Common myeloid progenitor, CD34-positive (primary cell): Measurements from ENCODE around the gene FTCD.
"Not testable (repeated sequence)": the region's sequence is repeated elsewhere in the genome, so short reads cannot be mapped to it uniquely, and the experiment has no call there.

ENCODE experiments used
- CTCF ChIA-PET: fragments of 350-600 bp; sonication (Branson Sonifier 250); formaldehyde crosslinking; loops from one replicate; lab custom pipeline; 2021; ENCODE audit warnings: antibody characterized with exemption; lab: Charles Lee
- POLR2A ChIA-PET: fragments of 350-600 bp; sonication (Branson Sonifier 250); formaldehyde crosslinking; loops from one replicate; lab custom pipeline; 2021; ENCODE audit warnings: antibody characterized with exemption; lab: Charles Lee
- DNase-seq, 3 donors: peaks; one replicate each; pipeline versions ENCODE4 v3.0.0 to v3.0.0-alpha.2; 2013
- H3K27ac ChIP-seq, 2 experiments: 1 replicate in 1 of 2; 2 replicates in 1 of 2; pipeline ENCODE4 v1.7.0; 2013; ENCODE audit warnings: inconsistent platforms in 2 of 2, low read length in 2 of 2, mild to moderate bottlenecking in 2 of 2, low read depth in 1 of 2, moderate library complexity in 1 of 2; ENCODE audit not compliant: severe bottlenecking in 2 of 2, insufficient read depth in 1 of 2, poor library complexity in 1 of 2
- H3K27me3 ChIP-seq, 5 experiments: replicated peaks in 2 of 5; 1 replicate in 3 of 5; 2 replicates in 2 of 5; pipeline versions ENCODE4 v1.6.1 to v1.7.0; 2013; ENCODE audit warnings: low read length in 4 of 5, mild to moderate bottlenecking in 2 of 5, moderate library complexity in 2 of 5, inconsistent platforms in 1 of 5; ENCODE audit not compliant: insufficient read depth in 5 of 5, control insufficient read depth in 4 of 5
- H3K36me3 ChIP-seq, 4 experiments: 1 replicate in 2 of 4; 2 replicates in 2 of 4; pipeline versions ENCODE4 v1.6.1 to v1.7.0; 2013; ENCODE audit warnings: low read length in 3 of 4, control low read depth in 1 of 4, mild to moderate bottlenecking in 1 of 4; ENCODE audit not compliant: control insufficient read depth in 4 of 4, insufficient read depth in 4 of 4
- H3K4me1 ChIP-seq, 4 experiments: 1 replicate in 3 of 4; 2 replicates in 1 of 4; pipeline versions ENCODE4 v1.6.1 to v1.7.1; 2013; ENCODE audit warnings: low read length in 3 of 4, mild to moderate bottlenecking in 3 of 4, control low read depth in 1 of 4, inconsistent platforms in 1 of 4, moderate library complexity in 1 of 4; ENCODE audit not compliant: control insufficient read depth in 4 of 4, insufficient read depth in 4 of 4; ENCODE audit errors: control extremely low read depth in 1 of 4
- H3K4me3 ChIP-seq, 7 experiments: 1 replicate in 4 of 7; 2 replicates in 3 of 7; pipeline versions ENCODE4 v1.5.1 to v1.7.0; 2013; ENCODE audit warnings: mild to moderate bottlenecking in 7 of 7, low read length in 6 of 7, moderate library complexity in 6 of 7, inconsistent platforms in 2 of 7, low read depth in 2 of 7, control low read depth in 1 of 7; ENCODE audit not compliant: insufficient read depth in 4 of 7, control insufficient read depth in 1 of 7; ENCODE audit errors: extremely low read depth in 1 of 7
- H3K9me3 ChIP-seq, 5 experiments: 1 replicate in 4 of 5; 2 replicates in 1 of 5; pipeline versions ENCODE4 v1.6.1 to v1.7.1; 2013; ENCODE audit warnings: low read length in 4 of 5, mild to moderate bottlenecking in 2 of 5, inconsistent platforms in 1 of 5, low read depth in 1 of 5, moderate library complexity in 1 of 5; ENCODE audit not compliant: control insufficient read depth in 4 of 5, insufficient read depth in 2 of 5; ENCODE audit errors: control extremely low read depth in 1 of 5
- WGBS: methylation state at CpG from one replicate; pipeline ENCODE4 v1.1.5; 2013; ENCODE audit not compliant: insufficient coverage; 5-methylcytosine and 5-hydroxymethylcytosine counted together

The FTCD gene

DNA sequence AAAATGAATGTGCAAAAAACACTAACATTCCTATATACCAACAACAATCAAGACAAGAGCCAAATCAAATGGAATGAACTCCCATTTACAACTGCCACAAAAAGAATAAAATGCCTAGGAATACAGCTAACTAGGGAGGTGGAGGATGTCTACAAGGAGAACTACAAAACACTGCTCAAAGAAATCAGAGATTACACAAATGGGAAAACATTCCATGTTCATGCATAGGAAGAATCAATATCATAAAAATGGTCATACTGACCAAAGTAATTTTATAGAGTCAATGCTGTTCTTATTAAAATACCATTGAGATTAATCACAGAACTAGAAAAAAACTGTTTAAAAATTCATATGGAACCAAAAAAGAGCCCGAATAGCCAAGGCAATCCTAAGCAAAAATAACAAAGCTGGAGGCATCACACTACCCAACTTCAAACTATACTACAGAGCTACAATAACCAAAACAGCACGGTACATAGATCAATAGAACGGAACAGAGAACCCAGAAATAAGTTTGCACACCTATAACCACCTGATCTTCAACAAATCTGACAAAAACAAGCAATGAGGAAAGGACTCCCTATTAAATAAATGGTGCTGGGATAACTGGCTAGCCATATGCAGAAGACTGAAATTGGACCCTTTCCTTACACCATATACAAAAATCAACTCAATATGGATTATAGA is 21.2 kb upstream of the FTCD start:
- CTCF ChIA-PET: interaction anchor here (0.5 kb wide), 1 partner anchor 194 kb away, joined by 3 read pairs; no protein-coding TSS in a partner anchor
- H3K27ac ChIP-seq, DNase-seq, H3K36me3 ChIP-seq, H3K27me3 ChIP-seq, H3K4me3 ChIP-seq, POLR2A ChIA-PET: not testable (repeated sequence)
- 100% methylated on average over 2 of the region's 3 CpGs for WGBS
- H3K9me3 ChIP-seq: peaks cover 2 to 18% (median 9%) of the 10 kb centered on the region in 5 experiments
- H3K4me1 ChIP-seq: peaks cover 0 to 17% (median 10%) of the 10 kb centered on the region in 4 experiments

DNA sequence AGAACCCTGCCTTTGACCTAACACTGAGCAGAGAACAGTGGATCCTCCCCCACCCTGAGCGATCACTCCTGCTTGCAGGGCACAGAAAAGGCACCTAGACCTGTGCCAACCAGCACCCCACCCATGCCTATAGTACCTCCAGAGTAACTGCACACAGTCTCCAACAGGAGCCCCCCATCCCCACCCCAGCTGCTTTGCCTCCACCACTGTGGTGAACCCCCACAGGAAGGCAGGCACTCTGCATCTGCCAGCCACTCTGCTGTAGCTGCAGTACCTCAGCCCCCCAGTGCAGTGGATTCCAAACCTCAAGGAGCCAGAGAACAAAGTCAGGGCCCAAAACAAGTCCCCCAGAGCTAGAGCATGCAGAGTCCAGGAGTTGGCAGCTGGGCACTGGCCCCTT is 18.2 kb upstream of the FTCD start:
- ChIA-PET POLR2A (no interaction called here), CTCF (no interaction called here)
- peaks cover 0 to 2% (median 0%) of the 10 kb centered on the region in 4 experiments for H3K36me3 ChIP-seq
- no peak for DNase-seq
- H3K27me3 ChIP-seq: no peaks in the 10 kb centered on the region
- H3K4me1 ChIP-seq: no peaks in the 10 kb centered on the region
- H3K27ac ChIP-seq: no peak overlapping the region
- H3K9me3 ChIP-seq: peaks cover 2 to 18% (median 9%) of the 10 kb centered on the region in 5 experiments
- H3K4me3 ChIP-seq: no peak overlapping the region
- 100% methylated on average over 1 of the region's 1 CpG for WGBS

- ChIA-PET CTCF (interaction anchor here (1.1 kb wide), 1 partner anchor 20 kb away, joined by 3 read pairs; no protein-coding TSS in a partner anchor), POLR2A (interaction anchor here (0.7 kb wide), 1 partner anchor 59 kb away, joined by 3 read pairs; no protein-coding TSS in a partner anchor)
- Histone ChIP-seq H3K27me3 (no peaks in the 10 kb centered on the region), H3K4me1 (no peaks in the 10 kb centered on the region), H3K4me3 (no peak overlapping the region), H3K27ac (no peak overlapping the region), H3K36me3 (peaks cover 0 to 4% (median 2%) of the 10 kb centered on the region in 4 experiments), H3K9me3 (peaks cover 2 to 18% (median 9%) of the 10 kb centered on the region in 5 experiments)
- 95% methylated on average over 5 of the region's 6 CpGs for WGBS
- no peak for DNase-seq
Measured at GRCh38 chr21:46172863-46173528, 17.6 kb upstream of the FTCD start.

DNA sequence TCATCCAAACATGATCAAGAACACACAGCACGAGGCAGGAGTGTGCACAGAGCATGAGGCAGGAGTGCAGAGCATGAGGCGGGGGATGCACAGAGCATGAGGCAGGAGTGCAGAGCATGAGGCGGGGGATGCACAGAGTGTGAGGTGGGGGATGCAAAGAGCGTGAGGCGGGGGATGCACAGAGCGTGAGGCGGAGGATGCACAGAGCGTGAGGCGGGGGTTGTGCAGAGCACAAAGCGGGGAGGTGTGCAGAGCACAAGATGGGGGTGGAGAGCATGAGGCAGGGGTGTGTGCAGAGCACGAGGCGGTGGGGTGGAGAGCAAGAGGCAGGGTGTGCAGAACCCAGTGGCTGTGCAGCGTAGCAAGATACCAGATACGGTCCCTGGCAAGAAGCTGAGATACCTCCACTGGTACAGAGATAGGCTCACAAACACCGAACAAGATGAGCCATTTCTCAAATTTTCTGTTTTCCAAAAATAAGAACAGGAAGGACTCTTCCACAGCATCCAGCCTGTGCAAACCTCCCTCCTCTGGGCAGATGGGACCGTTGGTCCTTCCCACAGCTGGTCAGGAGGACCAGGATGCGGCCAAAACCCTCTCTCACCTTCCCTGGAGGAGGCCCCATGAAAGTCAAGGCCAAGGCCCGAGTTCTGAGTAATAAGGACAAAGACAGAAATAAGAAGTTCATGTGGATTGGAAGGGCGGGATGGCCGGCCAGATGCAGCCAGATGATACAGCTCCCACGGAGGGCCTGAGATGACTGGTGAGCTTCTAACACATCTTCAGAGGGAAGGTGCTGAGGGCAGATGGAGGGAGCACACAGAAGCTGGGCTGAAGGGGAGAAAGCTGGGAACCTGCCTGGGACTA is 16.9 kb upstream of the FTCD start:
- Histone ChIP-seq H3K4me1 (no peaks in the 10 kb centered on the region), H3K27me3 (no peaks in the 10 kb centered on the region), H3K36me3 (peaks cover 0 to 5% (median 2%) of the 10 kb centered on the region in 4 experiments), H3K4me3 (no peak overlapping the region), H3K27ac (no peak overlapping the region), H3K9me3 (peaks cover 2 to 18% (median 9%) of the 10 kb centered on the region in 5 experiments)
- DNase-seq: no peak
- CTCF ChIA-PET: interaction anchor here (1.1 kb wide), 1 partner anchor 19 kb away, joined by 3 read pairs; no protein-coding TSS in a partner anchor
- 96% methylated on average over 12 of the region's 21 CpGs for WGBS
- POLR2A ChIA-PET: interaction anchor here (0.7 kb wide), 1 partner anchor 58 kb away, joined by 3 read pairs; no protein-coding TSS in a partner anchor

DNA sequence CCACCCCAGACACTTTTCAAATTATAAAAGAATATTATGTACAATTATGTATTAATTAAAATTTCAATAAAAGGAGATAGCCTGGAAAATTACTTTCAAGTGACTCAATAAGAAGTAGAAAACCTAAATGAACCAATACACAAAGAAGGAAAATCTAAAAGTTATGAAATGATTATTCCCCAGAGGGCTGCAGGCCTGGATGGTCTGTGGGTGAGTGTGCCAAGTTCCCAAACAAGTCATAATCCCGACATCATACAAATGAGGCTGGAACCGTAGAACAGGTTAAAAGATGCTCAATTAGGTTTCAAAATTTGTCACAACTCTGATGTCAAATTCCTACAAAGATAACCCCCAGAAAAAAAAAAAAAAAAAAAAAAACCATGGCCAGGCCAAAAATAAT is 16.2 kb upstream of the FTCD start:
- no CpG with 5 or more reads among the region's 2 CpGs for WGBS
- no peak overlapping the region for H3K4me3 ChIP-seq
- POLR2A ChIA-PET: no interaction called here
- no peaks in the 10 kb centered on the region for H3K27me3 ChIP-seq
- H3K36me3 ChIP-seq: peaks cover 2 to 5% (median 2%) of the 10 kb centered on the region in 4 experiments
- peaks cover 2 to 14% (median 9%) of the 10 kb centered on the region in 5 experiments for H3K9me3 ChIP-seq
- no peak overlapping the region for H3K27ac ChIP-seq
- no peak for DNase-seq
- H3K4me1 ChIP-seq: no peaks in the 10 kb centered on the region
- CTCF ChIA-PET: no interaction called here

DNA sequence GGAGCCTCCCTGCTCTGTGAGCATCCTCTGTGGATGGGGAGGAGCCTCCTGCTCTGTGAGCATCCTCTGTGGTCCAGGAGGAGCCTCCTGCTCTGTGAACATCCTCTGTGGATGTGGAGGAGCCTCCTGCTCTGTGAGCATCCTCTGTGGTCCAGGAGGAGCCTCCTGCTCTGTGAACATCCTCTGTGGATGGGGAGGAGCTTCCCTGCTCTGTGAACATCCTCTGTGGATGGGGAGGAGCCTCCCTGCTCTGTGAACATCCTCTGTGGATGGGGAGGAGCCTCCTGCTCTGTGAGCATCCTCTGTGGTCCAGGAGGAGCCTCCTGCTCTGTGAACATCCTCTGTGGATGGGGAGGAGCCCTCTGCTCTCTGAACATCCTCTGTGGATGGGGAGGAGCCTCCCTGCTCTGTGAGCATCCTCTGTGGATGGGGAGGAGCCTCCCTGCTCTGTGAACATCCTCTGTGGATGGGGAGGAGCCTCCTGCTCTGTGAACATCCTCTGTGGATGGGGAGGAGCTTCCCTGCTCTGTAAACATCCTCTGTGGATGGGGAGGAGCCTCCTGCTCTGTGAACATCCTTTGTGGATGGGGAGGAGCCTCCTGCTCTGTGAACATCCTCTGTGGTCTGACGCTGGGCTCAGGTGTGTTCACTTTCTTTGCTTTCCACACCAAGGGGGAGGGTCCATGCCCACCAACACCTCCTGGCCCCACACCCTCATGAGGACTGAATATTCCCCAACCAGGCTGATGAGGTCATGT is 15.2 kb upstream of the FTCD start:
- POLR2A ChIA-PET: not testable (repeated sequence)

More for the DNA sequence above, 15.2 kb upstream of the FTCD start:
- H3K4me1 ChIP-seq, DNase-seq, H3K27ac ChIP-seq, H3K27me3 ChIP-seq, CTCF ChIA-PET, H3K4me3 ChIP-seq, H3K36me3 ChIP-seq: not testable (repeated sequence)
- H3K9me3 ChIP-seq: peaks cover 2 to 14% (median 9%) of the 10 kb centered on the region in 5 experiments
- WGBS: 90% methylated on average over 1 of the region's 1 CpG
